Fibroblast of skin of back (primary cell): ENCODE results near the gene SCGB1C2.
"Not testable (repeated sequence)": the region's sequence is repeated elsewhere in the genome, so short reads cannot be mapped to it uniquely, and the experiment has no call there.

Experiments
- DNase-seq: peaks from one replicate; pipeline ENCODE4 v3.0.0-alpha.2; 2013

The SCGB1C2 gene

DNA sequence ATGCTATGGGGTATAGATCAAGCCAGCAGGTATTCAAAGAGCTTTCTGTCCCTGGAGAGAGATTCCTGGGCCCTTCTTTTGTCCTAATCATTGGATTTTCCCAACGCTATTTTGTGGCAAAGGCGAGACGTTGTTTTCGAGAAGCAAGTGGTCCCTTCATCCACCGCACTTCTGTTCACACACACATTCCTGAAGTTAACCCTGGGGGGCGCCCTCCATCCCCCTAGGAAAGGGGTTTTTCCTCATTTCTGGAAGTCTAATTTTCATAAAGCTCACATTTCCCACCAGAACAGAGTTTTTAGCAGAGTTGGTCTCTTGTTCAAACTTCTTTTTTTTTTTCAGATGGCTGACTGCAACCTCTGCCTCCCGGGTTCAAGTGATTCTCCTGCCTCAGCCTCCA, 11.9 kb downstream of the SCGB1C2 start:
- no peak for DNase-seq

DNA sequence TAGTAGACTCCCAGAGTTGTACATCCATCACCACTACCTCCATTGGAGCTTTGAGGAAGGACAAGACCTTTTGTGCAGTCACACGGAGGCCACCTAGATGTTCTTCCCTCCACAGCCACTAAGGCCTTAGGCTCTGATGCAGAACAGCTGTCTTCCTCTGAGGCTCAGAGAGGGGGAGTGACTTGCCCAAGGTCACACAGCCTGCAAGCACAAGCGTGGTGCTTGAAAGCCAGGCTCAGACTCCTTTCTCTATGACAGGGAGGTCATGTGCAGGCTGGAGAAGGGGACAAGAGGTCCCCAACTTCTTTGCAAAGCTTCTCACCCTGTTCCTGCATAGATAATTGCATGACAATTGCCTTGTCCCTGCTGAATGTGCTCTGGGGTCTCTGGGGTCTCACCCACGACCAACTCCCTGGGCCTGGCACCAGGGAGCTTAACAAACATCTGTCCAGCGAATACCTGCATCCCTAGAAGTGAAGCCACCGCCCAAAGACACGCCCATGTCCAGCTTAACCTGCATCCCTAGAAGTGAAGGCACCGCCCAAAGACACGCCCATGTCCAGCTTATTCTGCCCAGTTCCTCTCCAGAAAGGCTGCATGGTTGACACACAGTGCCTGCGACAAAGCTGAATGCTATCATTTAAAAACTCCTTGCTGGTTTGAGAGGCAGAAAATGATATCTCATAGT, 12.7 kb downstream of the SCGB1C2 start:
- DNase-seq = no peak

DNA sequence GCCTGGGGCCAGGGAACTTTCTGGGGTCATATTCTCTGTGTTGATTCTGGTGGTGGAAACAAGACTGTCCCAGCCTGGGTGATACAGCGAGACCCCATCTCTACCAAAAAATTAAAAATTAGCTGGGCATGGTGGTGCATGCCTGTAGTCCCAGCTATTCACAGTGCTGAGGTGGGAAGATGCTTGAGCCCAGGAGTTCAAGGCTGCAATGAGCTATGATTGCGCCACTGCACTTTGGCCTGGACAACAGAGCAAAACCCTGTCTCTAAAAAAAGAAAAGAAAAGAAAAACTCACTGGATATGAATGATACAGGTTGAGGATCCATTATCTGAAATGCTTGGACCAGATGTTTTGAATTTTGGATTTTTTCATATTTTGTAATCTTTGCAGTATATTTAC, 13.6 kb downstream of the SCGB1C2 start:
- no peak for DNase-seq

DNA sequence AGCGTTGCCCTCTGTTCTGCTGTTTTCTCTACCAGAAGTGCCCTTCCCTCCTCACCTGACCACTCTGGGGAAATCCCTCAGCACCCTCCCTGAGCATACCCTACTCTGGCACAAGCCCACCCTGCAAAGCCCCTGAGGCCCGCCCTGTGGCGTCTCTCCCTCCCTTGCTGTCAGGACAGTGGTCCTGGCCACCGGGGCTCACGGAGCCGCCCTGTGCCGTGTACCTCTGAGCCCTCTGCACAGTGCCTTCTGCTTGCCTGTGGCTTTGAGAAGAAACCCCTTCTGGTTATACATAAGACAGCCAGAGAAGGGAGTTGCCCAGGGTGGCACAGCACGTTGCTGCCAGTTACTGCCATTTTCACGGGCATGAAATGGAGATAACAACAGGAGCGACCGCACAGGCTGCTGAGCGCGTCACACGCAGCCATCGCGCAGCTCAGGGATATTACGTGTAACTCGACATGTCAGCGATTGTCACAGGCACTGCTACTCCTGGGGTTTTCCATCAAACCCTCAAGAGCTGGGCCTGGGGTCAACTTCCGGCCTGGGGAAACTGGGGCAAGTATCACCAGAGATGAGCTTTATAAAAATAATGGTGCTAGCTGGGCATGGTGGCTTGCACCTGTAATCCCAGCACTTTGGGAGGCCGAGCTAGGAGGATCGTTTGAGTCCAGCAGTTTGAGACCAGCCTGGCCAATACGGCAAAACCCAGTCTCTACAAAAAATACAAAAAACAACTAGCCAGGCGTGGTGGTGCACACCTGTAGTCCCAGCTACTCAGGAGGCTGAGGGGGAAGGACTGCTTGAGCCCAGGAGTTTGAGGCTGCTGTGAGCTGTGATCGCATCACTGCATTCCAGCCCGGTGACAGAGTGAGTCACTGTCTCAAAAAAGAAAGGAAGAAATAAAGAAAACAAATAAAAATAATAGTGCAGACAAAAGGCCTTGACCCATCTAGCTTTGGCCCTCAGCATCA, 14.8 kb downstream of the SCGB1C2 start:
- DNase-seq = peak; percentile 44

DNA sequence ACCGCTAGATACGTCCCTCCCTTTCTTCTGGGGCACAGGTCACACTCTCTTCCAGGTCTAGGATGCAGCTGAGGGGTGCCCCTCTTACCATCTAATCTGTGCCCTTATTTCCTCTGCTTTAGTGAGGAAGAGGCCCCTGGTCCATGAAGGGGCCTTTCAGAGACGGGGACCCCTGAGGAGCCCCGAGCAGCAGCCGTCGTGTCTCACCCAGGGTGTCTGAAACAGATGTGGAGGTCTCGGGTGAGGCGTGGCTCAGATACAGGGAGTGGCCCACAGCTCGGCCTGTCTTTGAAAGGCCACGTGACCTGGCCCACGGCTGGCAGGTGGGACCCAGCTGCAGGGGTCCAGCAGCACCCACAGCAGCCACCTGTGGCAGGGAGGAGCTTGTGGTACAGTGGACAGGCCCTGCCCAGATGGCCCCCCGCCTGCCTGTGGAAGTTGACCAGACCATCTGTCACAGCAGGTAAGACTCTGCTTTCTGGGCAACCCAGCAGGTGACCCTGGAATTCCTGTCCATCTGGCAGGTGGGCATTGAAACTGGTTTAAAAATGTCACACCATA, 15.6 kb downstream of the SCGB1C2 start:
- no peak for DNase-seq

DNA sequence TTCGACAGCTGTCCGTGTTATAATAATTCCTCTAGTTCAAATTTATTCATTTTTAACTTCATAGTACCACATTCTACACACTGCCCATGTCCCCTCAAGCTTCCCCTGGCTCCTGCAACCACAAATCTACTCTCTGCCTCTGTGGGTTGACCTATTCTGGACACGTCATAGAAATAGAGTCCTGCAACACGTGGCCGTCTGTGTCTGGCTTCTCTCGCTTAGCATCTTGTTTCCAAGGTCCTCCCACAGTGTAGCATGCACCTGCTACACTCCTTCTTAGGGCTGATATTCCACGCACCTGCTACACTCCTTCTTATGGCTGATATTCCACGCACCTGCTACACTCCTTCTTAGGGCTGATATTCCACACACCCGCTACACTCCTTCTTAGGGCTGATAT, 16.5 kb downstream of the SCGB1C2 start:
- DNase-seq = no peak

DNA sequence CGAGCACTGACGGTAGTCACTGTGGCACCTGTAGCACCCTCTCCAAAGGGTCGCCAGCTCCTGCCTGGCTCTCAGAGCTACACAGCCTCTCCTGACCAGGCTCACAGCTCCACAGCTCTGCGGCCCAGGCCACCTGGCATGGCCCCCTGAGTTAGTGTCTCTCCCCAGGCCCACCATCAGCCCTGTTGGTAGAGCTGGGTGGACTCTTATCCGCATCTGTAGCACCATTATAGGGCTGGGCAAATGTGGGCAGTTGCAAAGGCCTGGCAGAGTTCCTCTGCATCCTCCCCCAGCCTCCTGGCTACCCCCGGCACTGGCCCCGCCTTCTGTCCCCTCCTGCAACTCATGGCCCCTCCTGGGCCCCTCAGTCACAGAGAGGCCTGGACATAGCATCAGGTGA, 18.2 kb downstream of the SCGB1C2 start:
- no peak for DNase-seq

DNA sequence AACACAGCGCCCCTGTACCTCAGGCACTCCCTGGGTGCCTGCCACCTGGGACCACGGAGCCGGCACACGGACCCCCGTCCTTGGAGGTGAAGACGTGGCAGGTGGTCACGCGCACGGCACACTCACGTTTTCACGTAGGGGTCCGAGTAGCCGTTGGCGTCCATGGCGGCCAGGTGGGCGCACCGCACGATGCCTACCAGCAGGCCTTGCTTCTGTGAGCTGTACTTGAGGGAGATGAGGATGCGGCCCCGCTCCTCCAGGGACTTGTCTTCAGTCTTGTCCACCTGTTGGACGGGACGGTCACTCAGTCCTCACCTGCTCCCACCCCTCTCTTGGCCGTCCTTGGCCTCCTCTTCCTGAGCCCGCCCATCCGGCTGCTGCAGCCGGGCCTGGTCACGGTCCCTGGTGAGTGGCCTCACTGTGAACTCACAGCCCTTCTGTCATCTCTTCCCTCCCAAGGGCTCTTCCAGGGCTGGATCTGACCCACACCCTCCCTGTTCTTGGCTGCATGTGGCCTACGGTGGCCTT, 18.8 kb downstream of the SCGB1C2 start:
- DNase-seq = no peak

DNA sequence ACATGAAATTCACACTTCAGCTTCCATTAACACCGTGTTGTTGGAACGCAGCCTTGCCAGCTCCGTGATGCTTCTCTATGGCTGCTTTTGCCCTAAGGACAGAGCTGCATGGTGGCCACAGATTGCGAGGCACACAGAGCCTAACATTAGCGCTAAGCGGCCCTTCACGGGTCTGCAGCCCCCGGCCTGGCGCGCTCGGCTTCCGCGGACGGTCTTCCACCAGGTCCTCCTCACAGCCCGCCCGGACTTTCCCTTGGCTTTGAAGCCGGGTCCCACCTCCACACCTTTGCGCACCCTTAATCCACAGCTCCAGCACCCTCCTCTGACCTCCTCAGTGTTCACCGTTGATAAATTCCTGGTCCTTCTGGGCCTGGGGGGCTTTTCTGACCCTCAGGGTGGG, 19.6 kb downstream of the SCGB1C2 start:
- no peak for DNase-seq

DNA sequence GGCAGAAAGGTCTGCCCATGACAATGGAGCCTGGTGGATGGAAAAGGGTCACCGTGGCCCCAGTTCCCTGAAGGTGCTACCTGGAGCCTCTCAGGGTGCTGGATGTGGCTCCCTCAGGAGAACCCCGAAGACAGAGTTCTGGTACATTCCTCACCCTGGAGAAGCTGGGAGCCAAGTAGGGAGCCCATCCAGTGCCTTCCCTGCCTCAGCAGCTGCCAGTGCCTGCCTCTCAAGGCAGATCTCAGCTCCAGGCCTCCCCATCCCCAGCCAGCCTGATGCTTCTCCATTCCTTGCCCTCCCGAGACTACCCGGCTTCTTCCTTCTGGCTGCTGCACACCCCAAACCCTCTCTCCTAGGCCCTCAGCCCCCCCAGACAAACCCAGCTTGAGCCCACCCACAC, 20.5 kb downstream of the SCGB1C2 start:
- DNase-seq = no peak

DNA sequence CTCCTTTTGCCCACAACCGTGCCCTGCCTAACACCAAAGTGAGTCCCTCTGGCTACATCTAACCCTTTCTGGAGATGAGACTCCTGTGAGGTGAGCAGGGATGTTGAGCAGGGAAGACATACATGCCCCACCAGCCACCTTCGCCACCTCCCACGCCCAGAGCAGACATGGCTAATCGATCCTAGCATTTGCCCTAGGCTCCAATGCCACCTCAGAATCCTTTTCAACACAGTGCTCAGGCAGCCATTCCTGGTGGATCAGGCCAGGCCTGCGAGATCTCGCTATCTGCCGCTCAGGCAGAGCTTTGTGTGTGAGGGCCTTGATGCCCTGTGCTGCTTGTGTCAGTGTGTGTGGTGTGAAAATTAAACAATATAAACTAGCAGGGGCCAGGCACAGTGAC, 21.0 kb downstream of the SCGB1C2 start:
- DNase-seq = no peak

DNA sequence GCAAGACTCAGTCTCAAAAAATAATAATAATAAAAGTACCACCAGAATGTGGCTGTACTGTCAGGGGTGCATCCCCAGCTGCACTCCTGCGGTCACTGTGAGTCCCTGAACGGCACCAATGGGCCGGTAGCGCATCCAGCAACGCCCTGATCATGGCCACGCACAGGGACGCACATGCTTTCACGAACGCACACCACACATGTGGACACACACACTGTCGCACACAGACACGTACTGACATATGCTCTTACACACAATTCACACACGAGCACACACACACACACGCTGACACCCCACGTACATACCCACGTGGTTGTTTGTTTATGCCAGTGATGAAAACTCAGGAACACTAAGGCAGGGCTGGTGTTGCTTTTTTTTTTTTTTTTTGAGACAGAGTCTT, 22.2 kb downstream of the SCGB1C2 start:
- no peak for DNase-seq

DNA sequence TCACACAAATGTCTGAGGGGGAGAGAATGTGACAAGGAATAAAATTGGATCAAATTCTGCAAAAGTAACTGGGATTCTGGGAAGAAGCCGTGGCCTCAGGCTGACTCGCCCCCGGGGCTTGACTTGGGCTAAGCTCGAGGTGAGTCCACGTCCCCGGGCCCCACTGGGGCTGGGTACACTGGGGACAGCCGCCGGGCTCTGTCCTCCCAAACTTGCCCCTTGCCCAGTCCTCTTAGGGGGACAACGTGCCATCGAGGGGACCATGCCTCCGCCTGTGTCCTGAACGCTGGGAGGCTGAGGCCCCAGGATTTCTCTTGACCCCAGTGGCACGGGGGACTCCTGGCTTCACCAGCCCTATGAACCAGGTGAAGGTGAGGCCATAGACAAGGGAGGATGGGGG, 23.0 kb downstream of the SCGB1C2 start:
- DNase-seq = no peak

DNA sequence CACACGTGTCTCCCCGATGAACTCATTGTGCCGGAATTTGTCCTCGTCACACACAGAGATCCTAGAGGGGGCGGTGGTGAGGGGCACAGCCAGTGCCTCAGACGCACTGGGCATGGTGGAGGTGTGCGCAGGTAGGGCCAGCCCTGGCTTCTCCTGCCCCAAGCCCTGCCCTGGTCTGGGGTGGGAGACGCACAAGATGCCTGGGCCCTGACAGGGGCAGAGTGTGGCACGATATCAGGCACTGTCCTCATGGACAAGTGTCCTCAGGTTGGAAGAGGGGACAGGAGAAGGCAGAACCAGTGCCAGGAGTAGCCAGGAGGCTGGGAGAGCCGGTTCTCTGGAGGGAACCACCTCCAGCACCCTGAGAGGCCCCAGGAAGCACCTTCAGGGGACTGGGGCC, 24.1 kb downstream of the SCGB1C2 start:
- no peak for DNase-seq

DNA sequence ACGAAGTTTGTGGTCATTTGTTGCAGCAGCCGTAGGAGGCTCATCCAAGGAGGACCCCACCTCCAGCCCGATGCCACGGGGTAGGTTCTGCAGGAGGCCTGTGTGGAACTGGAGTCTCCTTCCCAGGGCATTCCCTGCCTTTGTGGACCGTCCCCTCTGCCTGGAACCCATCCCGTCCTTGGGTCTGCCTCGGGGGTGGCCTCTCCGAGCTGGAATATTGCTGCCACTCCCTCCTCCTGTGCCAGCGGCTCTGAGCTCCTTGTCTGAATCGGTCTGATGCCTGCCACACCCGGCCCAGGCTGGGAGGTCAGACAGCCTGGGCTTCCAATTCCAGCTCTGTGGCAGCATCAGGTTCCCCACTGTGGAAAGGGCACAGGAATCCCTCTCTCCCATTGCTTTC, 25.3 kb downstream of the SCGB1C2 start:
- DNase-seq = no peak

DNA sequence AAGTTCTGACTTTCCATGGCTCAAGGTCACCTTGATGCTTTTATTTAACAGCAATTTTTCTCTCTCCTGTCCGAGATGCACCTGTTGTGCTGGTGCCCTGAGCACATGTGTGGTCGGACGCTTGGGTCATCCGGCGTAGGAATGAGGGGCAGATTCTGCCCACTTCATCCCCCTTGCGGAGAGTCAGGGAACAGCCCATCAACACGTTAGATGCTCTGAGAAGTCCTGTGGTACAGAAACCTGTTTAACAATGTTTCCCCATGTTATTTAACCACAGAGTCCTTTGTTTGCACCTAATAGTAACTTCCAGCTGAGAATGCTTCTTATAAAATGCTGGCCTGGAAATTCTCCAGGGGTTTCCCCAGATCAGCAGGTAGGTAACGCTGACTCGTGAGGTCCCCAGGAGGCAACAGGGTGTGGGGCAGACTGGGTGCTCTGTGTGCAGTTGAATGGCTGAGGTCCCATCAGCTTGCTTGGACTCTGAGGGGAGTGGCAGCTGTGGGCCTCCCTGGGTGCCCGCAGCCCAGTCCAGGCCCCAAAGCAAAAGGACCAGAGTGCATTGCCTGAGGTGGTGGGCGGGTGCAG, 26.2 kb downstream of the SCGB1C2 start:
- no peak for DNase-seq

DNA sequence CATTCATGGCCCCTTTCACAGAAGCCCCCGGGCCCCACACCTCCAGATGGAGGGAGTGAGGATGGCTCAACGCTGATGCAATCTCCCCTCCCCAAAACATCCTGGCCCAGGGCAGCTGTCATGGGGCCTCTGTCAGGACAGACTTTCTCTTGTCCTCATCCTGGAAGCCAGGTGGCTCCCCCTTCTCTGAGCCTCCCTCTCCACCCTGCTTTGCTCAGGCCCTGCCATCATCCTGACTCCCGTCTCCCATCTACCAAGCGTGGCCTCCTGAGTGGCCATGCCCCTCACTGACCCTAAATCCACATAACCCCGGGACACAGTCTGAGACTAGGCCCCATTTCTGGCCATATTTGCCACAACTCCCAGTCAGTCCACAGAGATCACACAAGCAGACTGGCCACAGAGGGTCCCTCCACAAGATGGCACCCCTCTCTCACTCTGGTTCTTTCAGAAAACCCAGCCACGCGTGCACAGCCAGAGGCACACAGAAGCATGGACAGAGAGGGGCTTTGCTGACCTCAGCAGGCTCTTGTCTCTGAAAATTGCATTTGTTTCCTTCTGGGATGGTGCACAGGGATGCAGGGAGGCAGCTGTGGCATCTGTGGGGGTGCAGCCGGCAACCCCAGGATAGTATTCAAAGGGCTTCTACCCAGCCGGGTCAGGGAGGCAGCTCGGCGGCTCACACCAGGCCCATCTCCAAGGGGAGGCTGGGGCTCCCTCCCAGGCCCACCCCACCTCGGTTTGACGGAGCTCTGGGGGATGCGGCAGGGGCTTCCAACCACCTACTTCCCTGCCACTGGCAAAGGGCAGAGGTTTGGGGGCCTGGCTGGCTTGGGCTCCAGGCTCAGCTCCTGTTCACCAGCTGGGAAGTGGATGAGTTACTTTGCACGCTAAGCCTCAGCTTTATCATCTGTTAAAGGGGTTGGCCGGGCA, 27.2 kb downstream of the SCGB1C2 start:
- peak; percentile 28 for DNase-seq

DNA sequence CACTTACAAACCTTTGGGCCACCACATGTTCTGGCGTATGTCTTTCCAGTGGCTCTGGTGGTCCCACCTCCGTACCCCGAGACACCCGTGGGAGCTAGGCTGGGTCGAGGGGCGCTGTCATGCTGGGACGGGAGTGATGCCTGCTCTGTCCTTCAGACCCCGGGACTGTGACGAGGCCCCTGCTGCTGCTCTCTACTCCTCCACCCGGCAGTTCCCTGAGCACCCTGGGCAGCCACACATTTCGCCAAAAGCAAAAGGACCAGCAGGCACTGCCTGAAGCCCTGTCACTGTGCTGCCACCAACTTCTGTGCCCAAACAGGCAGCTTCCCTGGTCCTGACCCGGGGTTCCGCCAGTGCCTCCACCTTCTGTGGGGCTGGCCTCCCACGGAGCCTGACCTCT, 28.6 kb downstream of the SCGB1C2 start:
- DNase-seq = no peak

DNA sequence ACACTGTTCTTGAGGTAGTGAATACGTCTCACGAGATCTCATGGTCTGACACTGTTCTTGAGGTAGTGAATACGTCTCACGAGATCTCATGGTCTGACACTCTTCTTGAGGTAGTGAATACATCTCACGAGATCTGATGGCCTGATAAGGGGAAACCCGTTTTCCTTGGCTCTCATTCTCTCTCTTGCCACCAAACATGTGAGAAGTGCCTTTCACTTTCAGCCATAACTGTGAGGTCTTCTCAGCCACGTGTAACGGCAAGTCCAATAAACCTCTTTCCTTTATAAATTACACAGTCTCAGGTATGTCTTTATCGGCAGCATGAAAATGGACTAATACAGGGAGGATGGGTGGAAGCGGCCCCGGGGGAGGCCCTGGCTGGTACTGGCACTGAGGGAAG, 31.2 kb downstream of the SCGB1C2 start:
- not testable (repeated sequence) for DNase-seq

DNA sequence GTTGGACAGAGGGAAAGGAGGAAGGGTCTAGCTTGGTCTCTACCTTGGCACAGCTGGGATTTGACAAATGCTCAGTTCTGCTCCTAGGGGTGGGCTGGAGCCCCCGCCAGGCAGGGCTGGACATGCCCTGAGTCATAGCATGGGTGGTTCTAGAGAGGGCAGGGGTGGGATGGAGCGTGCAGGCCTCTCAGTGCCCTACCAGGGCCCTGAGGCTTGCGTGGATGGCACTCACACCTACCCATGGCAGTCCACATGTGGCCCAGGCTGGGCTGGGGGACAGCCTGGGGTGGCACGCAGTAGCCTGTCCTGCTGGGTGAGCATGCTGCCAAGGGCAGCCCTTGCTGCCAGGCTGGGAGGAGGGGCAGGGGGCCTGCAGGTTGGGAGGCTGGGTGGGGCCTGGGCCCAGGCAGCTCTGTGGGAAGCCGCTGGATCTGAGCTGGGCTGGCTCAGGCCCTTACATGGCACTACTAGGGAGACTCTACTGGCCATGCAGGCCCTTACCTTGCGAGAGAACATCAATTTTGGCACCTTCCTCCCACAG, 32.8 kb downstream of the SCGB1C2 start:
- DNase-seq = no peak

DNA sequence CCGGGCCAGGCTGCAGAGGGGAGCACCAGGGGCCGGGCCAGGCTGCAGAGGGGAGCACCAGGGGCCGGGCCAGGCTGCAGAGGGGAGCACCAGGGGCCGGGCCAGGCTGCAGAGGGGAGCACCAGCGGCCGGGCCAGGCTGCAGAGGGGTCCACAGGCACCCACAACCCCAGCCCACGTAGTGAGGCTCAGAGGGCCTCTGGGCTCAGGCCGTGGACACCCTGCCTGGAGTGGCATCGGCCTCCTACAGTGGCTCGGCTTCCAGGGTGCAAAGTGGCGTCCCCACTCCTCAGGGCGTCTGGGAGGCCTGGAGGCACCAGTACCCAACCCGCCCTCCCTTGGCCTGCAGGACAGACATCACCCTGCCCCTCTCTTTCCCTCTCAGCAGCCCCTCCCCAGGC, 34.5 kb downstream of the SCGB1C2 start:
- no peak for DNase-seq

DNA sequence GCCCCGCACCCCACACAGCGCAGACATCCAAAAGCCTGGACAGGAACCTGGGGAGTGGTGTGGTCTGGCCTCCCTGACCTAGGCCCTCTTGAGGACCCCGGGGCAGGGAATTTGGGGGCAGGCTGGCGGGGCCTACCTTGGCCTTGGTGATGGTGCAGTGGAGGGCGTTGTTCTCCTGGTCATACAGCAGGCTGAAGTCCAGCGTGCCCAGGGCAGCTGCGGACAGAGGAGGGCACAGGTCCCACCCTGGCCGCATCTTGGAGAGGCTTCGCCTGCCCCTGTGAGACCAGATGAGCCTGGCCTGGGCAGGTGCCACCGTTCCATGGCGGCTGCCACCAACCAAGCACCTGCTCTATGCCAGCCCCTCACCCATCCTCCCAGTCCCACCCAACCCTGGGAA, 35.0 kb downstream of the SCGB1C2 start:
- DNase-seq = no peak
